ENCODE results near the gene TEX51.

TEX51 gene

DNA sequence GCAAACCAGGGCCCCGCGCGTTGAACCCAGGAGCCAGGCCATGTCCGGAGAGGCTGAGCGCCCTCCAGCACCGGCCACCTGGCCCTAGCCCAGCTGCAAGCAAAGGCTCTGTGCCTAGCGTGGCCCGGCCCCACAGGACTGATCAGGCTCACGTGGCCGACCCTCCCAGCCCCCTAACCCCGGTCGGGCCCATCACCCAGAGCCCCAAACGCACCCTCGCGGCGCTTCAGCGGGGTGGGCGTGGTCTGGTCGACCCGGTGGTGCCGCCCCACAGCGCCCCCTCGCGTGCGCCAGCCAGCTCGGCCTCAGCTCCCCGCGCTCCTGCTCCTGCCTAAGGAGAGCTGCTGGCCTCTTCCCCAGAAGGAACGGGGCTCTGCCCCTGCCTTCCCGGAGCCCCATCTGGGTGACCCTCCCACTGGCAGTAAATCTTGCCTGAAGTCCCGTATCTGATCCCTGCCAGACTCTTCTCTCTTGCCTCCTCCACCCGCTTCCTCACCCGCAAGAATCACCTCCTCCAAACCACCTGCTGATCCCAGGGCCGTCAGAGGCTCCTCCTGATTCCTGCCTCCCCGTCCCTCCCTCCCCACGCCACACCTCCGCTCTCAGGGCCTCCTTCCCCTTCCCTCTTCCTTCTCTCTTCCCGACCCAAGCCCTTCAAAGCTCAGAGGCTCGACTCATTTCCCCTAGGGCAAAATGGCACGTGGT, 12.3 kb upstream of the TEX51 start:
- TF ChIP-seq, protein P1, sequence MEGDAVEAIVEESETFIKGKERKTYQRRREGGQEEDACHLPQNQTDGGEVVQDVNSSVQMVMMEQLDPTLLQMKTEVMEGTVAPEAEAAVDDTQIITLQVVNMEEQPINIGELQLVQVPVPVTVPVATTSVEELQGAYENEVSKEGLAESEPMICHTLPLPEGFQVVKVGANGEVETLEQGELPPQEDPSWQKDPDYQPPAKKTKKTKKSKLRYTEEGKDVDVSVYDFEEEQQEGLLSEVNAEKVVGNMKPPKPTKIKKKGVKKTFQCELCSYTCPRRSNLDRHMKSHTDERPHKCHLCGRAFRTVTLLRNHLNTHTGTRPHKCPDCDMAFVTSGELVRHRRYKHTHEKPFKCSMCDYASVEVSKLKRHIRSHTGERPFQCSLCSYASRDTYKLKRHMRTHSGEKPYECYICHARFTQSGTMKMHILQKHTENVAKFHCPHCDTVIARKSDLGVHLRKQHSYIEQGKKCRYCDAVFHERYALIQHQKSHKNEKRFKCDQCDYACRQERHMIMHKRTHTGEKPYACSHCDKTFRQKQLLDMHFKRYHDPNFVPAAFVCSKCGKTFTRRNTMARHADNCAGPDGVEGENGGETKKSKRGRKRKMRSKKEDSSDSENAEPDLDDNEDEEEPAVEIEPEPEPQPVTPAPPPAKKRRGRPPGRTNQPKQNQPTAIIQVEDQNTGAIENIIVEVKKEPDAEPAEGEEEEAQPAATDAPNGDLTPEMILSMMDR (IDR thresholded peaks at IDR 0.05; ENCODE audit: low read length) = no peak
- no peak for TF ChIP-seq EZH2 (IDR thresholded peaks at IDR 0.05; ENCODE audit: borderline replicate concordance, low read length)
- no peaks in the 10 kb centered on the region for H4K20me1 ChIP-seq (ENCODE audit: insufficient read depth, low read length)
- no peak overlapping the region for H3K4me2 ChIP-seq (ENCODE audit: low read length)
- H3K9me3 ChIP-seq (ENCODE audit: low read length) = no peaks in the 10 kb centered on the region
- H3K4me1 ChIP-seq (ENCODE audit: insufficient read depth, low read length, severe bottlenecking) = no peaks in the 10 kb centered on the region
- H3K9me2 ChIP-seq (ENCODE audit: low read depth, low read length) = no peaks in the 10 kb centered on the region
- H3K36me3 ChIP-seq (ENCODE audit: insufficient read depth, low read length) = no peaks in the 10 kb centered on the region
- H3K4me3 ChIP-seq (ENCODE audit: low read depth, low read length, poor library complexity, severe bottlenecking) = no peak overlapping the region
- H3K27ac ChIP-seq (ENCODE audit: low read depth, low read length, poor library complexity, severe bottlenecking) = no peak overlapping the region
- H2AFZ ChIP-seq (ENCODE audit: low read length) = no peak overlapping the region
- H3K27me3 ChIP-seq (ENCODE audit: insufficient read depth, low read length) = no peaks in the 10 kb centered on the region
- no peaks in the 10 kb centered on the region for H3F3A ChIP-seq (ENCODE audit: insufficient read depth, low read length)
- no peaks in the 10 kb centered on the region for H3K79me2 ChIP-seq (ENCODE audit: insufficient read depth, low read length)
- no peak overlapping the region for H3K9ac ChIP-seq (ENCODE audit: low read length)

DNA sequence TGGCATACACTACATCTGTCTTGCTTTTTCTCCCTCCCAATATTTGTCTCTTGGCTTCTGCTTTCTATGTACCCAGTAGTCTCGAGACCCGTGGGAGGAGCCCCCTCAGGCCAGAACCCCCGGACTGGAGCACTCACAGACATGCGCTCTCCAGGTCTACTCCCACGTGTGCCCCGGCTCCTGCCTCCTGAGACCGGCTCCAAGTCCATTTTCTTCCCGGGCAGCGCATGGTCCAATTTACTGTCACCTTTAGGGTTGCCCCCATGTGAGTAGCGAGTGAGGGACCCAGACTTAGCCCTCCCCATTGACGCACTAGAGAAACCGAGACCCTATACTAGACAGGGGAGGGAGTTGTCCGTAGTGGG, 11.8 kb upstream of the TEX51 start:
- H3K9me3 ChIP-seq (ENCODE audit: low read length) = no peaks in the 10 kb centered on the region
- H3K79me2 ChIP-seq (ENCODE audit: insufficient read depth, low read length) = no peaks in the 10 kb centered on the region
- no peaks in the 10 kb centered on the region for H3F3A ChIP-seq (ENCODE audit: insufficient read depth, low read length)
- no peaks in the 10 kb centered on the region for H3K36me3 ChIP-seq (ENCODE audit: insufficient read depth, low read length)
- H3K9ac ChIP-seq (ENCODE audit: low read length) = no peak overlapping the region
- TF ChIP-seq, protein P1 (IDR thresholded peaks at IDR 0.05; ENCODE audit: low read length) = no peak
- no peak for TF ChIP-seq EZH2 (IDR thresholded peaks at IDR 0.05; ENCODE audit: borderline replicate concordance, low read length)
- H3K4me2 ChIP-seq (ENCODE audit: low read length) = no peak overlapping the region
- no peaks in the 10 kb centered on the region for H3K27me3 ChIP-seq (ENCODE audit: insufficient read depth, low read length)
- H3K4me3 ChIP-seq (ENCODE audit: low read depth, low read length, poor library complexity, severe bottlenecking) = no peak overlapping the region
- H3K9me2 ChIP-seq (ENCODE audit: low read depth, low read length) = no peaks in the 10 kb centered on the region
- no peak overlapping the region for H3K27ac ChIP-seq (ENCODE audit: low read depth, low read length, poor library complexity, severe bottlenecking)
- H4K20me1 ChIP-seq (ENCODE audit: insufficient read depth, low read length) = no peaks in the 10 kb centered on the region
- H3K4me1 ChIP-seq (ENCODE audit: insufficient read depth, low read length, severe bottlenecking) = no peaks in the 10 kb centered on the region
- H2AFZ ChIP-seq (ENCODE audit: low read length) = no peak overlapping the region

DNA sequence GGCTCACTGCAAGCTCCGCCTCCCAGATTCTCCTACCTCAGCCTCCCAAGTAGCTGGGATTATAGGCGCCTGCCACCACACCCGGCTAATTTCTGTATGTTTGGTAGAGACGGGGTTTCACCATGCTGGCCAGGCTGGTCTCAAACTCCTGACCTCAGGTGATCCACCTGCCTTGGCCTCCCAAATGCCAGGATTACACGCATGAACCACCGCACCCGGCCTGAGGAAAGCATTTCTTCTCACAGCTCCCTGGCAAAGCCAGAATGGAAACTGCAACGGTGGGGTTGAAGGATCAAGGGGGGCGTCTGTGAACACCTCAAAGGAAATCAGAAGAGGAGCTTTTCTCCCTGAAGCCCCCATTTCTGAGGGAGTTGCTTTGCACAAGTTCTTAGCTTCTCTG, 11.2 kb upstream of the TEX51 start:
- H3K9me2 ChIP-seq (ENCODE audit: low read depth, low read length) = no peaks in the 10 kb centered on the region
- H3K9me3 ChIP-seq (ENCODE audit: low read length) = no peaks in the 10 kb centered on the region
- no peaks in the 10 kb centered on the region for H3K36me3 ChIP-seq (ENCODE audit: insufficient read depth, low read length)
- H3K79me2 ChIP-seq (ENCODE audit: insufficient read depth, low read length) = no peaks in the 10 kb centered on the region
- no peaks in the 10 kb centered on the region for H3K27me3 ChIP-seq (ENCODE audit: insufficient read depth, low read length)
- H3K4me3 ChIP-seq (ENCODE audit: low read depth, low read length, poor library complexity, severe bottlenecking) = no peak overlapping the region
- H3K9ac ChIP-seq (ENCODE audit: low read length) = no peak overlapping the region
- H3K4me1 ChIP-seq (ENCODE audit: insufficient read depth, low read length, severe bottlenecking) = no peaks in the 10 kb centered on the region
- H3K4me2 ChIP-seq (ENCODE audit: low read length) = no peak overlapping the region
- H3K27ac ChIP-seq (ENCODE audit: low read depth, low read length, poor library complexity, severe bottlenecking) = no peak overlapping the region
- H4K20me1 ChIP-seq (ENCODE audit: insufficient read depth, low read length) = no peaks in the 10 kb centered on the region
- TF ChIP-seq, protein P1 (IDR thresholded peaks at IDR 0.05; ENCODE audit: low read length) = no peak
- no peak for TF ChIP-seq EZH2 (IDR thresholded peaks at IDR 0.05; ENCODE audit: borderline replicate concordance, low read length)
- no peaks in the 10 kb centered on the region for H3F3A ChIP-seq (ENCODE audit: insufficient read depth, low read length)
- no peak overlapping the region for H2AFZ ChIP-seq (ENCODE audit: low read length)
